Neutrophil (primary cell): ENCODE results near the gene CLMN.

ENCODE experiments used
- H3K27ac ChIP-seq: fragments of 200-600 bp; sonication (generic); 2 replicates; pipeline ENCODE4 v1.5.1; 2016; ENCODE audit warnings: mild to moderate bottlenecking, moderate library complexity
- H3K27me3 ChIP-seq: fragments of 200-600 bp; sonication (generic); 2 replicates; pipeline ENCODE4 v1.6.0; 2016; ENCODE audit warnings: mild to moderate bottlenecking
- H3K36me3 ChIP-seq: fragments of 200-600 bp; sonication (generic); 2 replicates; pipeline ENCODE4 v1.5.1; 2017
- H3K4me1 ChIP-seq, 2 experiments: fragments of 200-600 bp in 1 of 2; sonication (generic) in 1 of 2; 1 replicate in 1 of 2; 2 replicates in 1 of 2; pipeline versions ENCODE4 v1.5.1 to v1.6.1; 2013 to 2016; ENCODE audit warnings: low read depth in 1 of 2, low read length in 1 of 2, mild to moderate bottlenecking in 1 of 2, moderate library complexity in 1 of 2; ENCODE audit not compliant: control insufficient read depth in 1 of 2, insufficient read depth in 1 of 2
- H3K4me3 ChIP-seq, 2 experiments: fragments of 200-600 bp in 1 of 2; sonication (generic) in 1 of 2; 1 replicate in 1 of 2; 2 replicates in 1 of 2; pipeline ENCODE4 v1.5.1; 2013 to 2016; ENCODE audit warnings: low read depth in 1 of 2, low read length in 1 of 2, mild to moderate bottlenecking in 1 of 2, moderate library complexity in 1 of 2
- H3K9me3 ChIP-seq: fragments of 200-600 bp; sonication (generic); 2 replicates; pipeline ENCODE4 v1.5.1; 2016
- CTCF ChIP-seq: fragments of 200-600 bp; sonication (generic); IDR thresholded peaks from 2 replicates; pipeline ENCODE4 v1.5.1; 2016; ENCODE audit warnings: antibody characterized with exemption

Gene CLMN

GRCh38 chr14:95137164-95137803, 182.4 kb downstream of the CLMN start:
- no peak overlapping the region for H3K4me3 ChIP-seq
- TF ChIP-seq CTCF, result no peak
- H3K4me1 ChIP-seq, result peaks cover 0 to 8% of the 10 kb centered on the region in 2 experiments
- peak overlapping the region; percentile 50 for H3K27ac ChIP-seq
- no peaks in the 10 kb centered on the region for H3K9me3 ChIP-seq
- no peaks in the 10 kb centered on the region for H3K27me3 ChIP-seq
- H3K36me3 ChIP-seq, result peaks cover 12% of the 10 kb centered on the region

- H3K27ac ChIP-seq, result peak overlapping the region; percentile 49
- no peak for TF ChIP-seq CTCF
- H3K9me3 ChIP-seq, result no peaks in the 10 kb centered on the region
- peaks cover 16% of the 10 kb centered on the region for H3K36me3 ChIP-seq
- H3K27me3 ChIP-seq, result no peaks in the 10 kb centered on the region
- no peak overlapping the region for H3K4me3 ChIP-seq
- H3K4me1 ChIP-seq, result peaks cover 0 to 8% of the 10 kb centered on the region in 2 experiments
Measured at GRCh38 chr14:95136631-95137030, 183.1 kb downstream of the CLMN start.

GRCh38 chr14:95134304-95134933, 185.3 kb downstream of the CLMN start:
- no peaks in the 10 kb centered on the region for H3K27me3 ChIP-seq
- no peaks in the 10 kb centered on the region for H3K4me1 ChIP-seq
- TF ChIP-seq CTCF, result no peak
- H3K36me3 ChIP-seq, result peaks cover 36% of the 10 kb centered on the region
- H3K4me3 ChIP-seq, result no peak overlapping the region
- no peaks in the 10 kb centered on the region for H3K9me3 ChIP-seq
- H3K27ac ChIP-seq, result no peak overlapping the region

- Histone ChIP-seq H3K4me3 (no peak overlapping the region), H3K4me1 (no peaks in the 10 kb centered on the region), H3K9me3 (no peaks in the 10 kb centered on the region), H3K36me3 (peaks cover 47% of the 10 kb centered on the region), H3K27ac (no peak overlapping the region), H3K27me3 (no peaks in the 10 kb centered on the region)
- no peak for TF ChIP-seq CTCF
Measured at GRCh38 chr14:95133282-95133681, 186.4 kb downstream of the CLMN start.

- no peak overlapping the region for H3K27ac ChIP-seq
- TF ChIP-seq CTCF, result no peak
Measured at GRCh38 chr14:95132760-95133159, 186.9 kb downstream of the CLMN start.

More at GRCh38 chr14:95132760-95133159, 186.9 kb downstream of the CLMN start:
- no peak overlapping the region for H3K4me3 ChIP-seq
- H3K4me1 ChIP-seq, result no peaks in the 10 kb centered on the region
- peaks cover 49% of the 10 kb centered on the region for H3K36me3 ChIP-seq
- H3K27me3 ChIP-seq, result no peaks in the 10 kb centered on the region
- H3K9me3 ChIP-seq, result no peaks in the 10 kb centered on the region
